CD4-positive, alpha-beta T cell treated with Interleukin-15 for 1 hour (primary cell): ENCODE data around the gene BOLL.
A peak's percentile ranks its signal among the peaks of the same experiment; 100 is the strongest.
"Not testable (repeated sequence)": the region's sequence is repeated elsewhere in the genome, so short reads cannot be mapped to it uniquely, and the experiment has no call there.

Experiments used
- DNase-seq: peaks from one replicate; pipeline ENCODE4 v3.0.0-alpha.2; 2020

The BOLL gene

GRCh38 chr2:197784956-197785941 is at the start of gene BOLL:
Gene BOLL, minus strand, starts transcription at chr2:197785319. Its CDS starts 3,469 bp downstream, at chr2:197781850.
- no peak for DNase-seq

GRCh38 chr2:197834771-197835170 is 49.7 kb upstream of the BOLL start:
- not testable (repeated sequence) for DNase-seq

GRCh38 chr2:197828464-197829135 is 43.5 kb upstream of the BOLL start:
- no peak for DNase-seq

- DNase-seq, result no peak
These were observed 42.5 kb upstream of the BOLL start for GRCh38 chr2:197827618-197828017.

GRCh38 chr2:197822333-197822732 is 37.2 kb upstream of the BOLL start:
- DNase-seq, result no peak

- DNase-seq, result no peak
These were observed 36.6 kb upstream of the BOLL start for GRCh38 chr2:197821550-197822289.

GRCh38 chr2:197814526-197814925 is 29.4 kb upstream of the BOLL start:
- DNase-seq, result no peak

- DNase-seq, result no peak
These were observed 28.1 kb upstream of the BOLL start for GRCh38 chr2:197813093-197813787.

- DNase-seq, result no peak
These were observed 25.4 kb upstream of the BOLL start for GRCh38 chr2:197810491-197810890.

GRCh38 chr2:197810016-197810415 is 24.9 kb upstream of the BOLL start:
- DNase-seq, result no peak

GRCh38 chr2:197809064-197809463 is 23.9 kb upstream of the BOLL start:
- no peak for DNase-seq

- no peak for DNase-seq
These were observed 20.9 kb upstream of the BOLL start for GRCh38 chr2:197805715-197806633.

GRCh38 chr2:197804758-197805714 is 19.9 kb upstream of the BOLL start:
- peak; percentile 16 for DNase-seq

GRCh38 chr2:197804049-197804757 is 19.1 kb upstream of the BOLL start, which contains the start of gene PLCL1:
Gene PLCL1, plus strand, starts transcription at chr2:197804593.
- DNase-seq, result peak; percentile 89

- DNase-seq, result no peak
These were observed 17.9 kb upstream of the BOLL start for GRCh38 chr2:197803033-197803444.

GRCh38 chr2:197801033-197801432 is 15.9 kb upstream of the BOLL start:
- DNase-seq, result no peak

- no peak for DNase-seq
These were observed 15.0 kb upstream of the BOLL start for GRCh38 chr2:197800091-197800490.

GRCh38 chr2:197799068-197799467 is 13.9 kb upstream of the BOLL start:
- DNase-seq, result no peak

- no peak for DNase-seq
These were observed 13.1 kb upstream of the BOLL start for GRCh38 chr2:197798187-197798586.
